K562 (cell line): Measurements from ENCODE around the gene DND1. TPM values are rescaled to one million over a fixed set of nuclear protein-coding genes. Genes with fewer than 3 reads are reported as not detected.

Experiments
- CTBP1 ChIP-seq: fragments of 450-650 bp; IDR thresholded peaks from 2 replicates; pipeline ENCODE4 v1.6.1; 2016; ENCODE audit warnings: borderline replicate concordance
- EWSR1 ChIP-seq: fragments of 450-650 bp; IDR thresholded peaks from 2 replicates; pipeline ENCODE4 v1.6.1; 2018; ENCODE audit warnings: borderline replicate concordance, mild to moderate bottlenecking, low read depth, moderate library complexity; ENCODE audit not compliant: partially characterized antibody
- FOXJ2 ChIP-seq: fragments of 200-800 bp; sonication (Bioruptor generic); IDR thresholded peaks from 2 replicates; pipeline ENCODE4 v1.6.1; 2016; ENCODE audit warnings: missing genetic modification characterization, missing compliant biosample characterization
- HDAC8 ChIP-seq: fragments of 450-650 bp; IDR thresholded peaks from 2 replicates; pipeline ENCODE4 v1.6.1; 2016; ENCODE audit warnings: mild to moderate bottlenecking, missing genetic modification characterization, moderate library complexity, missing compliant biosample characterization
- HNRNPLL ChIP-seq: fragments of 200-400 bp; formaldehyde crosslinking; IDR thresholded peaks from 2 replicates; pipeline ENCODE4 v1.6.1; 2017; ENCODE audit warnings: low read length, low read depth, mild to moderate bottlenecking; ENCODE audit not compliant: poor library complexity, severe bottlenecking
- KAT7 ChIP-seq: sonication (generic); formaldehyde crosslinking; IDR thresholded peaks from 2 replicates; pipeline ENCODE4 v1.8.0; 2022; ENCODE audit warnings: missing genetic modification reagents, mild to moderate bottlenecking, borderline replicate concordance
- MTA1 ChIP-seq: fragments of 450-650 bp; IDR thresholded peaks from 2 replicates; pipeline ENCODE4 v1.6.1; 2017; ENCODE audit warnings: borderline replicate concordance
- POLR2B ChIP-seq: fragments of 450-650 bp; IDR thresholded peaks from 2 replicates; pipeline ENCODE4 v1.6.1; 2018; ENCODE audit warnings: low read depth; ENCODE audit not compliant: partially characterized antibody
- SIN3B ChIP-seq: fragments of 450-650 bp; IDR thresholded peaks from 2 replicates; pipeline ENCODE4 v1.6.1; 2017; ENCODE audit warnings: low read depth, mild to moderate bottlenecking, moderate library complexity
- SMAD4 ChIP-seq: fragments of 250-450 bp; sonication (Bioruptor Pico); conservative IDR thresholded peaks from 2 replicates; pipeline ENCODE4 v1.8.0; 2021; ENCODE audit warnings: inconsistent platforms, mild to moderate bottlenecking, moderate library complexity
- TAF9B ChIP-seq: fragments of 450-650 bp; IDR thresholded peaks from 2 replicates; pipeline ENCODE4 v1.6.1; 2018; ENCODE audit warnings: mild to moderate bottlenecking; ENCODE audit not compliant: partially characterized antibody
- ZNF212 ChIP-seq: fragments of 450-650 bp; formaldehyde crosslinking; IDR thresholded peaks from 2 replicates; pipeline ENCODE4 v1.4.0; 2020; ENCODE audit warnings: mild to moderate bottlenecking
- polyA plus RNA-seq, 8 experiments: library from polyadenylated mRNA; depleted of rRNA in 4 of 8; stranded (reverse) in 5 of 8; unstranded in 3 of 8; fragments of >200 nt; fragmentation: Nextera tagmentation in 2 of 8; fragmentation: Illumina TruSeq in 1 of 8; extraction: Ambion mirVana in 2 of 8; extraction: Trizol in 1 of 8; gene quantifications; 2 replicates each; pipeline versions ENCODE4 v1.2.1 to v1.2.3, GENCODE V29; 2011 to 2014; ENCODE audit warnings: inconsistent platforms in 1 of 8, missing spikeins in 1 of 8
- total RNA-seq, 7 experiments: library from RNA; depleted of rRNA in 6 of 7; stranded (reverse); fragments of >200 nt in 6 of 7; fragmentation: Illumina TruSeq in 2 of 7; extraction: Trizol in 2 of 7; gene quantifications; 2 replicates each; pipeline versions ENCODE4 v1.2.1 to v1.2.3, GENCODE V29; 2011 to 2021; ENCODE audit warnings: low replicate concordance in 1 of 7
- TF ChIP-seq, protein P1 (sequence below), 3 experiments: fragments of 200-800 bp in 1 of 3; fragments of 250-450 bp in 1 of 3; fragments of 450-650 bp in 1 of 3; sonication (Bioruptor Pico) in 1 of 3; sonication (Bioruptor generic) in 1 of 3; formaldehyde crosslinking in 1 of 3; IDR thresholded peaks; 2 replicates each; pipeline versions ENCODE4 v1.6.1 to v1.8.0; 2016 to 2022; ENCODE audit warnings: mild to moderate bottlenecking in 2 of 3, missing genetic modification characterization in 2 of 3, missing compliant biosample characterization in 1 of 3, moderate library complexity in 1 of 3
- TF ChIP-seq, protein P2 (sequence below), 2 experiments: fragments of 150-350 bp in 1 of 2; IDR thresholded peaks; 2 replicates each; pipeline ENCODE4 v1.6.1; 2012 to 2016; ENCODE audit warnings: low read depth in 2 of 2, low read length in 2 of 2, mild to moderate bottlenecking in 1 of 2, moderate library complexity in 1 of 2
- TF ChIP-seq, protein P3 (sequence below): sonication (generic); formaldehyde crosslinking; IDR thresholded peaks from 2 replicates; pipeline ENCODE4 v1.8.0; 2022; ENCODE audit warnings: mild to moderate bottlenecking, missing genetic modification reagents
- TF ChIP-seq, protein P4 (sequence below): fragments of 250-450 bp; sonication (Bioruptor Pico); IDR thresholded peaks from 2 replicates; pipeline ENCODE4 v1.5.0; 2020; ENCODE audit warnings: mild to moderate bottlenecking

DND1 gene
- total and polyA plus RNA-seq, 9 of the 15 experiments (the other 6 are each of a cell fraction or from before 2014, with no cell fraction given) = 0.37 to 2.0 (median 0.90) TPM; not detected in 3

DNA sequence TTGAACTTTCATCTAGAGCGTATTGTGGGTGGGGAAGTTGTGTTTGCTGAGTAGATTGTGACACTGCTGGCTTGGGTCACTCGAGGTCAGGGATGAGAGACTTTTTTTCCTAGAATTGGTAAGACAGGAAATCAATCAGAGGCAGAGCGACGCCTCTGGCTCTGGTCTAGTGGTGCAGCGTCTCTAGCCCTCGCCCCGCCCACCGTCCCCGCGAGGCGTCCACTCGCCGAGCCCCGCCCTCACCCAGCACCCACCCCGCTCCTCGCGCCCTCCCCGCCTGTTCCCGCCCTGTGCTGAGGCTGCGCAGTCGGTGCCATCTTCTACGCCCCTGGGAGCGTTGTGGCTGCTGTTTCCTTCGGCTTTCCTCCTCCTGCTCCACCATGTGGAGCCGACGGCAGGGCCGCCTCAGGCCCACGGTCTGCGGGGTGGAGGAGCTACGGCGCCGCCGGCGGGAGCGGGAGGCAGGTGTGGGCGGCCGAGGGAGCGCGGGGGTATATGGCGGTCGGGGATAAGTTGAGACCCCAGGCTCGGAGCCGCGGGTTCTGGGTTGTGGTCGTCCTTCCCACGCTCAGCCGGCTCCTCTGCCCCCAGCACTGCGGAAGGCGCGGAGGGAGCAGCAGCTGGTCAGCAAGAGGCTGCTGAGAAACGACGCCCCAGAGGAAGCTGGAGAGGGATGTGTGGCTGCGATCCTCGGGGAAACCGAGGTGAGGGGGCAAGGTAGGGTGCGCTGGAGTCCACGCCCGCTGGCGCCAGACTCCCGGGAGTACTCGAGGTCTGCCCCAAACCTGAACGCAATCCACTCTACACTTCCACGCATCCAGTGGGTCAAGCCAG lies 34.0 kb downstream of the DND1 start, which contains the start of gene TMCO6 (continued):
- TF ChIP-seq CTBP1 (peak; percentile 33; the same call in 1 of the 2 replicates), ZNF212 (no peak), KAT7 (CRISPR knock-in tag) (peak; percentile 88; the same call in 1 of the 2 replicates), HNRNPLL (peak; percentile 67), POLR2B (peak; percentile 82), HDAC8 (tag) (peak; percentile 47; the same call in 1 of the 2 replicates), EWSR1 (no peak), TAF9B (no peak), FOXJ2 (tag) (no peak), SMAD4 (peak; percentile 78; the same call in 1 of the 2 replicates), MTA1 (no peak), SIN3B (peak; percentile 14; the same call in 1 of the 2 replicates)
- TF ChIP-seq, protein P1, sequence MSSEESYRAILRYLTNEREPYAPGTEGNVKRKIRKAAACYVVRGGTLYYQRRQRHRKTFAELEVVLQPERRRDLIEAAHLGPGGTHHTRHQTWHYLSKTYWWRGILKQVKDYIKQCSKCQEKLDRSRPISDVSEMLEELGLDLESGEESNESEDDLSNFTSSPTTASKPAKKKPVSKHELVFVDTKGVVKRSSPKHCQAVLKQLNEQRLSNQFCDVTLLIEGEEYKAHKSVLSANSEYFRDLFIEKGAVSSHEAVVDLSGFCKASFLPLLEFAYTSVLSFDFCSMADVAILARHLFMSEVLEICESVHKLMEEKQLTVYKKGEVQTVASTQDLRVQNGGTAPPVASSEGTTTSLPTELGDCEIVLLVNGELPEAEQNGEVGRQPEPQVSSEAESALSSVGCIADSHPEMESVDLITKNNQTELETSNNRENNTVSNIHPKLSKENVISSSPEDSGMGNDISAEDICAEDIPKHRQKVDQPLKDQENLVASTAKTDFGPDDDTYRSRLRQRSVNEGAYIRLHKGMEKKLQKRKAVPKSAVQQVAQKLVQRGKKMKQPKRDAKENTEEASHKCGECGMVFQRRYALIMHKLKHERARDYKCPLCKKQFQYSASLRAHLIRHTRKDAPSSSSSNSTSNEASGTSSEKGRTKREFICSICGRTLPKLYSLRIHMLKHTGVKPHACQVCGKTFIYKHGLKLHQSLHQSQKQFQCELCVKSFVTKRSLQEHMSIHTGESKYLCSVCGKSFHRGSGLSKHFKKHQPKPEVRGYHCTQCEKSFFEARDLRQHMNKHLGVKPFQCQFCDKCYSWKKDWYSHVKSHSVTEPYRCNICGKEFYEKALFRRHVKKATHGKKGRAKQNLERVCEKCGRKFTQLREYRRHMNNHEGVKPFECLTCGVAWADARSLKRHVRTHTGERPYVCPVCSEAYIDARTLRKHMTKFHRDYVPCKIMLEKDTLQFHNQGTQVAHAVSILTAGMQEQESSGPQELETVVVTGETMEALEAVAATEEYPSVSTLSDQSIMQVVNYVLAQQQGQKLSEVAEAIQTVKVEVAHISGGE (CRISPR knock-in tag; IDR thresholded peaks at IDR 0.05) = peak in 1 of 3 experiments; percentile 41; a peak in 1 of 6 replicates
- TF ChIP-seq, protein P2, sequence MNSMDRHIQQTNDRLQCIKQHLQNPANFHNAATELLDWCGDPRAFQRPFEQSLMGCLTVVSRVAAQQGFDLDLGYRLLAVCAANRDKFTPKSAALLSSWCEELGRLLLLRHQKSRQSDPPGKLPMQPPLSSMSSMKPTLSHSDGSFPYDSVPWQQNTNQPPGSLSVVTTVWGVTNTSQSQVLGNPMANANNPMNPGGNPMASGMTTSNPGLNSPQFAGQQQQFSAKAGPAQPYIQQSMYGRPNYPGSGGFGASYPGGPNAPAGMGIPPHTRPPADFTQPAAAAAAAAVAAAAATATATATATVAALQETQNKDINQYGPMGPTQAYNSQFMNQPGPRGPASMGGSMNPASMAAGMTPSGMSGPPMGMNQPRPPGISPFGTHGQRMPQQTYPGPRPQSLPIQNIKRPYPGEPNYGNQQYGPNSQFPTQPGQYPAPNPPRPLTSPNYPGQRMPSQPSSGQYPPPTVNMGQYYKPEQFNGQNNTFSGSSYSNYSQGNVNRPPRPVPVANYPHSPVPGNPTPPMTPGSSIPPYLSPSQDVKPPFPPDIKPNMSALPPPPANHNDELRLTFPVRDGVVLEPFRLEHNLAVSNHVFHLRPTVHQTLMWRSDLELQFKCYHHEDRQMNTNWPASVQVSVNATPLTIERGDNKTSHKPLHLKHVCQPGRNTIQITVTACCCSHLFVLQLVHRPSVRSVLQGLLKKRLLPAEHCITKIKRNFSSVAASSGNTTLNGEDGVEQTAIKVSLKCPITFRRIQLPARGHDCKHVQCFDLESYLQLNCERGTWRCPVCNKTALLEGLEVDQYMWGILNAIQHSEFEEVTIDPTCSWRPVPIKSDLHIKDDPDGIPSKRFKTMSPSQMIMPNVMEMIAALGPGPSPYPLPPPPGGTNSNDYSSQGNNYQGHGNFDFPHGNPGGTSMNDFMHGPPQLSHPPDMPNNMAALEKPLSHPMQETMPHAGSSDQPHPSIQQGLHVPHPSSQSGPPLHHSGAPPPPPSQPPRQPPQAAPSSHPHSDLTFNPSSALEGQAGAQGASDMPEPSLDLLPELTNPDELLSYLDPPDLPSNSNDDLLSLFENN (IDR thresholded peaks at IDR 0.05; ENCODE audit: low read depth in 2 of 2, low read length in 2 of 2) = no peak
- TF ChIP-seq, protein P3, sequence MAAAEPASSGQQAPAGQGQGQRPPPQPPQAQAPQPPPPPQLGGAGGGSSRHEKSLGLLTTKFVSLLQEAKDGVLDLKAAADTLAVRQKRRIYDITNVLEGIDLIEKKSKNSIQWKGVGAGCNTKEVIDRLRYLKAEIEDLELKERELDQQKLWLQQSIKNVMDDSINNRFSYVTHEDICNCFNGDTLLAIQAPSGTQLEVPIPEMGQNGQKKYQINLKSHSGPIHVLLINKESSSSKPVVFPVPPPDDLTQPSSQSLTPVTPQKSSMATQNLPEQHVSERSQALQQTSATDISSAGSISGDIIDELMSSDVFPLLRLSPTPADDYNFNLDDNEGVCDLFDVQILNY (CRISPR knock-in tag) = 0 out of 2 replicates have a peak, but pooled peaks have one; percentile 17
- TF ChIP-seq, protein P4, sequence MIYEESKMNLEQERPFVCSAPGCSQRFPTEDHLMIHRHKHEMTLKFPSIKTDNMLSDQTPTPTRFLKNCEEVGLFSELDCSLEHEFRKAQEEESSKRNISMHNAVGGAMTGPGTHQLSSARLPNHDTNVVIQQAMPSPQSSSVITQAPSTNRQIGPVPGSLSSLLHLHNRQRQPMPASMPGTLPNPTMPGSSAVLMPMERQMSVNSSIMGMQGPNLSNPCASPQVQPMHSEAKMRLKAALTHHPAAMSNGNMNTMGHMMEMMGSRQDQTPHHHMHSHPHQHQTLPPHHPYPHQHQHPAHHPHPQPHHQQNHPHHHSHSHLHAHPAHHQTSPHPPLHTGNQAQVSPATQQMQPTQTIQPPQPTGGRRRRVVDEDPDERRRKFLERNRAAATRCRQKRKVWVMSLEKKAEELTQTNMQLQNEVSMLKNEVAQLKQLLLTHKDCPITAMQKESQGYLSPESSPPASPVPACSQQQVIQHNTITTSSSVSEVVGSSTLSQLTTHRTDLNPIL (CRISPR knock-in tag) = no peak
